ENCODE data around the gene ADO. TPM values are rescaled to one million over a fixed set of nuclear protein-coding genes. Genes with fewer than 3 reads are reported as not detected.

ADO gene
- total and polyA plus RNA-seq, 9 of the 15 experiments (the other 6 are each of a cell fraction or from before 2014, with no cell fraction given) = 3.0 to 20.0 (median 16.1) TPM

DNA sequence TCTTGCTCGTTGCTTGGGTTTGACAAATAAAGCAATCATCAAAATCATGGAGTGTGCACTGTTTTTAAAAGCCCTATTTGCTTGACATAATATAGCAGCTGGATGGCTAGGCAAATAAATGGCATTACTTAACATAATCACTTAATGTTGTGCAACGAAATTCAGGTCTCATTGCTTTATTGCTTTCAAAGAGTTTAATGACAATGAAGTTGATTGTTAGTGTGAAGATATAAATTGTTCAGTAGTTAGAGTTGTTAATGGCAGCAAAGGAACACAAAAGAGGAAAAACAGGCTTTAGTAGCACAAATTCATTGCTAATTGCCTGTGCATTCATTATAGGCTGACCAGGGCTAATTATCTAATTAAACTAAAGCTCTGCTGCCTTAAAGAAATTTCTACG, 7.6 kb upstream of the ADO start:
- FAIRE-seq = no peak
- TF ChIP-seq, protein P1, sequence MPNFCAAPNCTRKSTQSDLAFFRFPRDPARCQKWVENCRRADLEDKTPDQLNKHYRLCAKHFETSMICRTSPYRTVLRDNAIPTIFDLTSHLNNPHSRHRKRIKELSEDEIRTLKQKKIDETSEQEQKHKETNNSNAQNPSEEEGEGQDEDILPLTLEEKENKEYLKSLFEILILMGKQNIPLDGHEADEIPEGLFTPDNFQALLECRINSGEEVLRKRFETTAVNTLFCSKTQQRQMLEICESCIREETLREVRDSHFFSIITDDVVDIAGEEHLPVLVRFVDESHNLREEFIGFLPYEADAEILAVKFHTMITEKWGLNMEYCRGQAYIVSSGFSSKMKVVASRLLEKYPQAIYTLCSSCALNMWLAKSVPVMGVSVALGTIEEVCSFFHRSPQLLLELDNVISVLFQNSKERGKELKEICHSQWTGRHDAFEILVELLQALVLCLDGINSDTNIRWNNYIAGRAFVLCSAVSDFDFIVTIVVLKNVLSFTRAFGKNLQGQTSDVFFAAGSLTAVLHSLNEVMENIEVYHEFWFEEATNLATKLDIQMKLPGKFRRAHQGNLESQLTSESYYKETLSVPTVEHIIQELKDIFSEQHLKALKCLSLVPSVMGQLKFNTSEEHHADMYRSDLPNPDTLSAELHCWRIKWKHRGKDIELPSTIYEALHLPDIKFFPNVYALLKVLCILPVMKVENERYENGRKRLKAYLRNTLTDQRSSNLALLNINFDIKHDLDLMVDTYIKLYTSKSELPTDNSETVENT (CRISPR knock-in tag; IDR thresholded peaks at IDR 0.05) = no peak
- no peak for TF ChIP-seq HNRNPL (IDR thresholded peaks at IDR 0.05; ENCODE audit: low read depth, low read length)
- TF ChIP-seq E2F3 (CRISPR knock-in tag; IDR thresholded peaks at IDR 0.05) = no peak
- TF ChIP-seq TAF7 (tag; IDR thresholded peaks at IDR 0.05) = no peak
- TF ChIP-seq CHD2 (IDR thresholded peaks at IDR 0.05; ENCODE audit: low read depth, low read length) = no peak
- TF ChIP-seq ZNF780A (CRISPR knock-in tag; IDR thresholded peaks at IDR 0.05) = no peak
- TF ChIP-seq, protein P2, sequence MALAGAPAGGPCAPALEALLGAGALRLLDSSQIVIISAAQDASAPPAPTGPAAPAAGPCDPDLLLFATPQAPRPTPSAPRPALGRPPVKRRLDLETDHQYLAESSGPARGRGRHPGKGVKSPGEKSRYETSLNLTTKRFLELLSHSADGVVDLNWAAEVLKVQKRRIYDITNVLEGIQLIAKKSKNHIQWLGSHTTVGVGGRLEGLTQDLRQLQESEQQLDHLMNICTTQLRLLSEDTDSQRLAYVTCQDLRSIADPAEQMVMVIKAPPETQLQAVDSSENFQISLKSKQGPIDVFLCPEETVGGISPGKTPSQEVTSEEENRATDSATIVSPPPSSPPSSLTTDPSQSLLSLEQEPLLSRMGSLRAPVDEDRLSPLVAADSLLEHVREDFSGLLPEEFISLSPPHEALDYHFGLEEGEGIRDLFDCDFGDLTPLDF (CRISPR knock-in tag; IDR thresholded peaks at IDR 0.05) = no peak
- TF ChIP-seq RHOXF2B (CRISPR knock-in tag; conservative IDR thresholded peaks at IDR 0.05) = no peak
- TF ChIP-seq SMARCB1 (IDR thresholded peaks at IDR 0.05; ENCODE audit: insufficient read length, low read depth) = no peak
- no peak overlapping the region for H2AFZ ChIP-seq (ENCODE audit: low read depth, low read length)
- H3K27ac ChIP-seq (ENCODE audit: extremely low read depth, low read depth, low read length) = no peak overlapping the region
- peaks cover 7 to 11% of the 10 kb centered on the region in 2 experiments; a peak in 4 of 5 replicates for H3K27me3 ChIP-seq (ENCODE audit: control insufficient read depth in 2 of 2, insufficient read depth in 2 of 2, low read length in 2 of 2)
- DNase-seq (ENCODE audit: extremely low read depth in 1 of 4, low spot score in 3 of 4) = no peak
- ChIA-PET POLR2A (interaction anchor here (0.9 kb wide), 1 partner anchor 222 kb away, joined by 3 read pairs; no protein-coding TSS in a partner anchor), CTCF (ENCODE audit: low intra/inter-chr PET ratio) (interaction anchor here (0.7 kb wide), 1 partner anchor 16 kb away, joined by 4 read pairs; no protein-coding TSS in a partner anchor)
- H4K20me1 ChIP-seq (replicated peaks; ENCODE audit: control insufficient read depth, insufficient read depth, low read length) = no peaks in the 10 kb centered on the region
- H3K4me3 ChIP-seq = no peak overlapping the region
- WGBS (ENCODE audit: insufficient coverage, low coverage, missing lambda C conversion rate) = 0% methylated on average over 3 of the region's 3 CpGs
- no peaks in the 10 kb centered on the region for H3K4me1 ChIP-seq (replicated peaks in 1 of 2; ENCODE audit: control insufficient read depth in 2 of 2, insufficient read depth in 2 of 2, low read length in 2 of 2)
- H3K79me2 ChIP-seq (ENCODE audit: control insufficient read depth, insufficient read depth, low read length) = no peaks in the 10 kb centered on the region
- no peaks in the 10 kb centered on the region for H3K9me3 ChIP-seq (replicated peaks; ENCODE audit: control insufficient read depth, insufficient read depth, low read depth, low read length)
- H3K9me1 ChIP-seq (ENCODE audit: control insufficient read depth, insufficient read depth, low read length) = no peaks in the 10 kb centered on the region
- intact Hi-C loops (cut with micrococcal nuclease) = no loop called here
- no peak overlapping the region for H3K9ac ChIP-seq (ENCODE audit: insufficient read depth in 1 of 2, low read depth in 2 of 2, low read length in 2 of 2)
- H3K36me3 ChIP-seq (ENCODE audit: control insufficient read depth, insufficient read depth, low read length) = no peaks in the 10 kb centered on the region
- no peak overlapping the region for H3K4me2 ChIP-seq (ENCODE audit: insufficient read depth, low read length)
- no TSS peak for BruUV-seq (replicated peaks)
- in situ Hi-C loops (cut with MboI) = no loop called here
- ATAC-seq = no peak

Measured in K562 (cell line).